Testis (tissue), 3 donors: ENCODE results near the gene SPCS1. TPM values are rescaled to one million over a fixed set of nuclear protein-coding genes. Genes with fewer than 3 reads are reported as not detected.
"Not testable (repeated sequence)": the region's sequence is repeated elsewhere in the genome, so short reads cannot be mapped to it uniquely, and the experiment has no call there.

Experiments
- DNase-seq: peaks from one replicate; pipeline ENCODE4 v3.0.0-alpha.2; 2019
- H3K27ac ChIP-seq, 2 donors: fragments of 200-600 bp; sonication (generic); one replicate each; pipeline ENCODE4 v1.5.1; 2019
- H3K27me3 ChIP-seq: fragments of 200-600 bp; sonication (generic); one replicate; pipeline ENCODE4 v1.5.1; 2019
- H3K36me3 ChIP-seq: fragments of 200-600 bp; sonication (generic); one replicate; pipeline ENCODE4 v1.5.1; 2017; ENCODE audit warnings: low read depth; ENCODE audit errors: missing control alignments
- H3K4me1 ChIP-seq: fragments of 200-600 bp; sonication (generic); one replicate; pipeline ENCODE4 v1.5.1; 2019
- H3K4me3 ChIP-seq, 2 donors: fragments of 200-600 bp; sonication (generic); one replicate each; pipeline ENCODE4 v1.5.1; 2017 to 2019
- H3K9me3 ChIP-seq: fragments of 200-600 bp; sonication (generic); one replicate; pipeline ENCODE4 v1.5.1; 2017
- POLR2A ChIP-seq: fragments of 450-650 bp; IDR thresholded peaks from one replicate; pipeline ENCODE4 v1.6.1; 2017; ENCODE audit warnings: antibody characterized with exemption, mild to moderate bottlenecking, moderate library complexity
- WGBS, 2 donors: methylation state at CpG; one replicate each; pipeline ENCODE4 v1.1.5; 2018; 5-methylcytosine and 5-hydroxymethylcytosine counted together
- intact Hi-C: fragments of 100-400 bp; cut with DNase I; formaldehyde crosslinking; loops from one replicate; pipeline ENCODE4 v1.15.1; 2023; ENCODE audit warnings: low total_unique reads
- polyA plus RNA-seq: library from polyadenylated mRNA; stranded (reverse); fragments of 350-450 nt; fragmentation: Illumina TruSeq; extraction: RNeasy Lipid Tissue Mini Kit (QIAGEN cat#74804); gene quantifications from one replicate; pipeline ENCODE4 v1.2.3, GENCODE V29; 2014; ENCODE audit warnings: low read depth, low replicate concordance; ENCODE audit not compliant: insufficient read depth
- total RNA-seq, 2 donors: library from RNA; depleted of rRNA; stranded (reverse); fragments of >200 nt; gene quantifications; one replicate each; pipeline ENCODE4 v1.2.3, GENCODE V29; 2016
- TF ChIP-seq, protein P1 (sequence below), 3 experiments: fragments of 450-650 bp in 2 of 3; fragments of 200-600 bp in 1 of 3; sonication (generic) in 1 of 3; IDR thresholded peaks; one replicate each; pipeline ENCODE4 v1.5.1; 2016 to 2019; ENCODE audit warnings: antibody characterized with exemption in 3 of 3, mild to moderate bottlenecking in 2 of 3, moderate library complexity in 1 of 3

SPCS1 gene
- total and polyA plus RNA-seq, 3 donors from 2014 or later, result 166 to 340 (median 179) TPM

DNA sequence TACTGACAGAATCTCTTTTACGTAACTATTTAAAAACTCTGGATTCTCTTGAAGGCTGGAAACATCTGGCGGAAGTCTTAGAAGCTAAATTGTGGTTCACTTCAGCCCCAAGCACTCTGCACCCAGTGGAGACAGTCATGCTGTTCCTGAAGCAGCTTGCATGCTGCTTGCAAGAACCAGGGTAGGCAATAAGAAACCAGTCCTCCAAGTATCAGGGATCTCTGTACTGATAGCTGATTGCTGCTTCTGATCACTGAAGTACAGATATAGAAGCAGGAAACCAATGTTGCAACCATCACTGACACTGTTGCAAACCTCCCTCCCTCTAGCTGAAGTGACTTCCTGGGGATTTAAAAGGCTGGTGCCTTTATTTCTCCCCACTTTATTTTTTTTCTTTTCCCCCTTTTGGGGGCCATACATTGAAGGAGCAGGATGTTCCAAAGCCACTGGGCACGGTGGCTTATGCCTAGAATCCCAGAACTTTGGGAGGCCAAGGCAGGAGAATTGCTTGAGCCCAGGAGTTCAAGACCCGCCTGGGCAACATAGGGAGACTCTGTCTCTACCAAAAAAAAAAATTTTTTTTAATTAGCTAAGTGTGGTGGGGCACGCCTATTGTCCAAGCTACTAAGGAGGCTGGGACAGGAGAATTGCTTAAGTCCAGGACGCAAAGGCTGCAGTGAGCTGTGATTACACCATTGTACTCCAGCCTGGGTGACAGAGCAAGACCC is 15.3 kb downstream of the SPCS1 start:
- no peak for DNase-seq
- Histone ChIP-seq H3K27ac (no peak overlapping the region), H3K9me3 (no peaks in the 10 kb centered on the region), H3K4me1 (no peaks in the 10 kb centered on the region), H3K4me3 (no peak overlapping the region), H3K36me3 (no peaks in the 10 kb centered on the region), H3K27me3 (no peaks in the 10 kb centered on the region)
- 77 to 92% methylated on average over 6 of the region's 6 CpGs for WGBS, 2 donors
- intact Hi-C loops, result no loop called here
- TF ChIP-seq, protein P1, sequence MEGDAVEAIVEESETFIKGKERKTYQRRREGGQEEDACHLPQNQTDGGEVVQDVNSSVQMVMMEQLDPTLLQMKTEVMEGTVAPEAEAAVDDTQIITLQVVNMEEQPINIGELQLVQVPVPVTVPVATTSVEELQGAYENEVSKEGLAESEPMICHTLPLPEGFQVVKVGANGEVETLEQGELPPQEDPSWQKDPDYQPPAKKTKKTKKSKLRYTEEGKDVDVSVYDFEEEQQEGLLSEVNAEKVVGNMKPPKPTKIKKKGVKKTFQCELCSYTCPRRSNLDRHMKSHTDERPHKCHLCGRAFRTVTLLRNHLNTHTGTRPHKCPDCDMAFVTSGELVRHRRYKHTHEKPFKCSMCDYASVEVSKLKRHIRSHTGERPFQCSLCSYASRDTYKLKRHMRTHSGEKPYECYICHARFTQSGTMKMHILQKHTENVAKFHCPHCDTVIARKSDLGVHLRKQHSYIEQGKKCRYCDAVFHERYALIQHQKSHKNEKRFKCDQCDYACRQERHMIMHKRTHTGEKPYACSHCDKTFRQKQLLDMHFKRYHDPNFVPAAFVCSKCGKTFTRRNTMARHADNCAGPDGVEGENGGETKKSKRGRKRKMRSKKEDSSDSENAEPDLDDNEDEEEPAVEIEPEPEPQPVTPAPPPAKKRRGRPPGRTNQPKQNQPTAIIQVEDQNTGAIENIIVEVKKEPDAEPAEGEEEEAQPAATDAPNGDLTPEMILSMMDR (IDR thresholded peaks at IDR 0.05), result no peak
- no peak for TF ChIP-seq POLR2A

DNA sequence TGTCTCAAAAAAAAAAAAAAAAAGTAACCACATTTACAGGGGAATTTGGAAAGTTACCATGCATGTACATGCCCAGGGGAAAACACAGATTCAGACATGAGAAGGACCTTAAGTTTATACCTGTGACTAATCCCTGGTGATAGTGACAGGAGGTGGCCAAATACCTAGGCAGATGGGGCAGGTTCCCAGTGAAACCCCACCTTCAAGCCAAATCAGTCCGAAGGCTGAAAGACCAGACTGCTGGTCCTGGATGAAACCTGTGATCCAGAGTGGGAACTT is 15.8 kb downstream of the SPCS1 start:
- Histone ChIP-seq H3K4me1 (no peaks in the 10 kb centered on the region), H3K27me3 (no peaks in the 10 kb centered on the region), H3K27ac (no peak overlapping the region), H3K36me3 (no peaks in the 10 kb centered on the region), H3K4me3 (no peak overlapping the region), H3K9me3 (no peaks in the 10 kb centered on the region)
- WGBS, 2 donors, result 92 to 95% methylated on average over 1 of the region's 1 CpG
- TF ChIP-seq, protein P1 (IDR thresholded peaks at IDR 0.05), result no peak
- no peak for TF ChIP-seq POLR2A
- no peak for DNase-seq
- intact Hi-C loops, result no loop called here

DNA sequence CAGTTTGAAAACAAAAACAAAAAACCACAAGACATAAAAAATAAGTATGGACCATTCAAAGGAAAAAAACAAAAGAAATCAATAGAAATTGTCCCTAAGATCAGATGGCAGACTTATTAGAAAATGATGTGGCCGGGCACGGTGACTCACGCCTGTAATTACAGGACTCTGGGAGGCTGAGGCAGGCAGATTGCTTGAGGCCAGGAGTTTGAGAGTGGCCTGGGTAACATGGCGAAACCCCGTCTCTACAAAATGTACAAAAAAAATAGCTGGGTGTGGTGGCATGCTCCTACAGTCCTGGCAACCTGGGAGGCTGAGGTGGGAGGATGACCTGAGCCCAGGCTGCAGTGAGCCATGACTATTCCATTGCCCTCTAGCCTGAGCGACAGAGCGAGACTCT is 16.6 kb downstream of the SPCS1 start:
- H3K9me3 ChIP-seq, result no peaks in the 10 kb centered on the region
- WGBS, 2 donors, result 92 to 94% methylated on average over 7 of the region's 7 CpGs
- no peaks in the 10 kb centered on the region for H3K36me3 ChIP-seq
- no peak for DNase-seq
- TF ChIP-seq POLR2A, result no peak
- intact Hi-C loops, result no loop called here
- no peak overlapping the region for H3K27ac ChIP-seq
- no peaks in the 10 kb centered on the region for H3K27me3 ChIP-seq
- H3K4me3 ChIP-seq, result no peak overlapping the region
- no peaks in the 10 kb centered on the region for H3K4me1 ChIP-seq

DNA sequence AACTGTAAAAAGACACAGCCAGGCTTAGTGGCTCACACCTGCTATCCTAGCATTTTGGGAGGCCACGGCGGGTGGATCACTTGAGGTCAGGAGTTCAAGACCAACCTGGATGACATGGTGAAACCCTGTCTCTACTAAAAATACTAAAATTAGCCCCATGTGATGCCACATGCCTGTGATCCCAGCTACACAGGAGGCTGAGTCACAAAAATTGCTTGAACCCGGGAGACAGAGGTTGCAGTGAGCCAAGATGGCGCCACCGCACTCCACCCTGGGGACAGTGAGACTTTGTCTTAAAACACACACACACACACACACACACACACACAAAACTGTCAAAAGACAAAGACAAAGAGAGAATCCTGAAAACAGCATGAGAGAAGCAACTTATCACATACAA is 18.0 kb downstream of the SPCS1 start:
- no peak overlapping the region for H3K4me3 ChIP-seq
- H3K36me3 ChIP-seq, result no peaks in the 10 kb centered on the region
- no peak for DNase-seq
- no peaks in the 10 kb centered on the region for H3K4me1 ChIP-seq
- H3K9me3 ChIP-seq, result no peaks in the 10 kb centered on the region
- H3K27me3 ChIP-seq, result no peaks in the 10 kb centered on the region
- TF ChIP-seq, protein P1 (IDR thresholded peaks at IDR 0.05), result no peak
- TF ChIP-seq POLR2A, result no peak
- WGBS, 2 donors, result 93 to 94% methylated on average over 5 of the region's 5 CpGs
- no peak overlapping the region for H3K27ac ChIP-seq
- intact Hi-C loops, result no loop called here

DNA sequence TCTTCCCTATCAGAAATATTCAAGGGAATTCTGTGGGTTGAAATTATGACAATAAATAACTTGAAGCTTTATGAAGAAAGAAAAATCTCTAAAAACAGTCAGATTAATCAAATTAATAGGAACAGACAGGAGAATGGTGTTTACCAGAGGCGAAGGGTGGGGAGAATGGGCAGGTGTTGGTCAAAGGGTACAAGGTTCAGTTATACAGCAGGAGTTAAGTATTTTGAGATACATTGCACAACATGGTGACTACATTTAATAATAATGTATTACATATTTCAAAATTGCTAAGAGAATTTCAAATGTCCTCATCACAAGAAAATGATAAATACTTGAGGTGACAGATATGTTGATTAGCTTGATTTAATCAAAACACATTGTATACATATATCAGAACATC is 18.6 kb downstream of the SPCS1 start:
- intact Hi-C loops, result no loop called here
- no peak for TF ChIP-seq POLR2A
- TF ChIP-seq, protein P1 (IDR thresholded peaks at IDR 0.05), result no peak

DNA sequence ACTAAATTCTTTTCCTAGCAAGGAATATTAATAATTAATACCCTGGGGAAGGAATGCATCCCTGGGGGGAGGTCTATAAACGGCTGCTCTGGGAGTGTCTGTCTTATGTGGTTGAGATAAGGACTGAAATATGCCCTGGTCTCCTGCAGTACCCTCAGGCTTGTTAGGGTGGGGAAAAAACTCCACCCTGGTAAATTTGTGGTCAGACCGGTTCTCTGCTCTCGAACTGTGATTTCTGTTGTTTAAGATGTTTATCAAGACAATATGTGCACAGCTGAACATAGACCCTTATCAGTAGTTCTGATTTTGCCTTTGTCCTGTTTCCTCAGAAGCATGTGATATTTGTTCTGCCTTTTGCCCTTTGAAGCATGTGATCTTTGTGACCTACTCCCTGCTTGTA is 22.8 kb downstream of the SPCS1 start:
- H3K9me3 ChIP-seq, H3K36me3 ChIP-seq, H3K4me1 ChIP-seq, H3K27me3 ChIP-seq, H3K4me3 ChIP-seq, DNase-seq, intact Hi-C loops, H3K27ac ChIP-seq: not testable (repeated sequence)
- WGBS, 2 donors, result 67 to 89% methylated on average over 3 of the region's 3 CpGs

More for the DNA sequence above, 18.6 kb downstream of the SPCS1 start:
- Histone ChIP-seq H3K9me3 (no peaks in the 10 kb centered on the region), H3K27me3 (no peaks in the 10 kb centered on the region), H3K27ac (no peak overlapping the region), H3K4me1 (no peaks in the 10 kb centered on the region), H3K4me3 (no peak overlapping the region), H3K36me3 (no peaks in the 10 kb centered on the region)
- DNase-seq, result no peak
- WGBS, 2 donors, result 97 to 100% methylated on average over 1 of the region's 1 CpG
